ENCODE data around the gene MOGAT3. TPM values are rescaled to one million over a fixed set of nuclear protein-coding genes. Genes with fewer than 3 reads are reported as not detected.

MOGAT3 gene
- total RNA-seq, 4 donors from 2014 or later: 91.4 to 195 (median 123) TPM; not detected in 1

DNA sequence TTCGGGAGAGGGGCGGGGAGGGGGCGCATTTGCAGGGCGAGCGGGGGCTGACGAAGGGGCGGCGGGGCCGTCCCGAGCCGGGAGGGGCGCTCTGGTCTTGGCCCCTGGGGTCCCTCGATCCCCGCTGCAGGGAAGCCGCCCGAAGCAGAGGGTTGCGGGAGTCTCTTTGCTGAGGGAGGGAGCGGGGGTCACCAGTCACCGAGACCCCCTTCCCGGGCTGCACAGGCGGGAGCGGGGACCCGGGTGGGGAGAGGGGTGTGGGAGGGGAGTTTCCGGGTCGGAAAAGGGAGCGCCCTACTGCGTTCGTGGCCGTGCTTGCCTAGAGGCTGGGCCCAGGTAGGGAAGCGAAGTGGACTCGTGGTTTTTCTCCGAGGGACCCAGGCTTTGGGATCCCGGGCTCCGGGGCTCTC, 46.1 kb downstream of the MOGAT3 start:
- no peaks in the 10 kb centered on the region for H3K9me3 ChIP-seq
- no peak for DNase-seq
- H3K27me3 ChIP-seq: no peaks in the 10 kb centered on the region
- H3K4me3 ChIP-seq: peak overlapping the region; percentile 76 to 89 (median 84)
- peaks cover 0 to 12% (median 6%) of the 10 kb centered on the region in 4 donors for H3K4me1 ChIP-seq
- no peak for TF ChIP-seq POLR2A (IDR thresholded peaks at IDR 0.05)
- TF ChIP-seq, protein P1, sequence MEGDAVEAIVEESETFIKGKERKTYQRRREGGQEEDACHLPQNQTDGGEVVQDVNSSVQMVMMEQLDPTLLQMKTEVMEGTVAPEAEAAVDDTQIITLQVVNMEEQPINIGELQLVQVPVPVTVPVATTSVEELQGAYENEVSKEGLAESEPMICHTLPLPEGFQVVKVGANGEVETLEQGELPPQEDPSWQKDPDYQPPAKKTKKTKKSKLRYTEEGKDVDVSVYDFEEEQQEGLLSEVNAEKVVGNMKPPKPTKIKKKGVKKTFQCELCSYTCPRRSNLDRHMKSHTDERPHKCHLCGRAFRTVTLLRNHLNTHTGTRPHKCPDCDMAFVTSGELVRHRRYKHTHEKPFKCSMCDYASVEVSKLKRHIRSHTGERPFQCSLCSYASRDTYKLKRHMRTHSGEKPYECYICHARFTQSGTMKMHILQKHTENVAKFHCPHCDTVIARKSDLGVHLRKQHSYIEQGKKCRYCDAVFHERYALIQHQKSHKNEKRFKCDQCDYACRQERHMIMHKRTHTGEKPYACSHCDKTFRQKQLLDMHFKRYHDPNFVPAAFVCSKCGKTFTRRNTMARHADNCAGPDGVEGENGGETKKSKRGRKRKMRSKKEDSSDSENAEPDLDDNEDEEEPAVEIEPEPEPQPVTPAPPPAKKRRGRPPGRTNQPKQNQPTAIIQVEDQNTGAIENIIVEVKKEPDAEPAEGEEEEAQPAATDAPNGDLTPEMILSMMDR (IDR thresholded peaks at IDR 0.05): no peak
- peaks cover 0 to 21% (median 0%) of the 10 kb centered on the region in 3 donors for H3K36me3 ChIP-seq
- peak overlapping the region; percentile 55 to 74 (median 65) for H3K27ac ChIP-seq

DNA sequence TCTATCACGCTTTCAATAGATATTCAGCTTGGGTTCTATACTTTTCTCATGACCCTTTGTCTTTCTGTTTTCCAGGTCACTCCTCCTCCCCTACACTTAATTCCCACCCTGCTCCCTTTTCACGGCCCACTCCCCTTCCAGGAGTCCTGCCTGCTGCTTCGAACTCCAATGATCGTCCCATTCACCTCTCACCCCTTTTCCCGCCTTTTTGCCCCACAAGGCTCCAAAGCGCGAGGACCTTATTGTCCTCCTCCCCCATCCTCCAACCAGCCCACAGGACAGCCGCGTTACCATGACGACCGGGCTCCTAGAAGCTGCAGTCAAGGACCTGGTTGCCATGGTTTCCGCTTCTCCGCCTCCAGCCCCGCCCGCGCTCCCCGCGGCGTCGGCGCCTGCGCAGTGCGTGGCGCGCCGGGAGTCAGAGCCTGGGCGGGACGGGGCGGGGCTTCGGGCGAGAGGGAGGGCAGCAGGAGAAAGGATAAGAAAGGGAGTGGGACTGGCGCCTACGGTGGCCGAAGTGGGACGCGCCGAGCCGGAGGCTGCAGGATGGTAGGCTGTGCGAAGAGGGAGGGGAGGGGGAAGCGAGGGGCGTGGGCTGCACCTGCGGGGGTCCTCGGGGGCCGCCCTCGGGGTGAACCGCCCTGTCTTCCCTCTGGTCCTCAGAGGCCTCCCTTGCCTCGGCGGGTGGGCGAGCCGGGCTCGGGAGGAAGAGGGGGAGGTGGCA, 46.7 kb downstream of the MOGAT3 start, which contains the start of gene AP1S1:
TSS of gene AP1S1 (plus strand) at position 508 of the 724 bp plus-strand sequence. CDS start at position 547, 39 bp downstream.
- Histone ChIP-seq H3K36me3 (peaks cover 0 to 15% (median 0%) of the 10 kb centered on the region in 3 donors), H3K4me3 (peak within 1 kb of the TSS; percentile 76 to 89 (median 84)), H3K9me3 (no peaks in the 10 kb centered on the region), H3K27ac (peak within 1 kb of the TSS; percentile 55 to 74 (median 65)), H3K4me1 (peaks cover 0 to 12% (median 6%) of the 10 kb centered on the region in 4 donors), H3K27me3 (no peaks in the 10 kb centered on the region)
- TF ChIP-seq, protein P1 (IDR thresholded peaks at IDR 0.05): no peak
- peak in 1 of 2 donors; percentile 83 for TF ChIP-seq POLR2A (IDR thresholded peaks at IDR 0.05)
- peak; percentile 96 to 97 (median 97) for DNase-seq

DNA sequence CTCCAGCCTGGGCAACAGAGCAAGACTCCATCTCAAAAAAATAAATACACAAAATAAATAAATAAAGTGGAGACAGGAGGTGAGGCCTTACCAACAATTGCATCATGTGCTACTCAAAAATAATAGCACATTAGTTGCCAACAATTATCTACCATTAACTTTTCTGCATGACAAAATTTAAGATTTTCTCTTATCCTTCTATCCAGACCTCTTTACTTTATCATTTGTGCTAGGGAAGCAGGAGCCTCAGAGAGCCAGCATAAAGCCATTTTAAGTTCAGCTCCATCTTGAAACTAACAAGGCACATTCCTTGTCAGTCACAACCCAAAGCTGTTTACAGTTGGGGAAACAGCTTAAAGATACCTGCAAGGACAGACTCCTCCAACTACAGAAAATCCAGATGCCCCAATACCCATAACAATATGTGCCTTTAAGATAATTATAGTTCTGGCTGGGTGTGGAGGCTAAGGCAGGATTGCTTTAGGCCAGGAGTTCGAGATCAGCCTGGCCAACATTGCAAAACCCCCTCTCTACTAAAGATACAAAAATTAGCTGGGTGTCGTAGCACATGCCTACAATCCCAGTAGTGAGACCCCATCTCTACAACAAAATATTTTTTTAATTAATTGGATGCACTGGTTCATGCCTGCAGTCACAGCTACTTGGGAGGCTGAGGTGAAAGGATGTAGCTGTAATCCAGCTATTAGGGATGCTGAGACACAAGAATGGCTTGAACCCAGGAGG, 48.8 kb downstream of the MOGAT3 start:
- no peak for TF ChIP-seq POLR2A (IDR thresholded peaks at IDR 0.05)
- TF ChIP-seq, protein P1 (IDR thresholded peaks at IDR 0.05): no peak
- Histone ChIP-seq H3K27ac (no peak overlapping the region), H3K4me1 (peaks cover 0 to 12% (median 5%) of the 10 kb centered on the region in 4 donors), H3K9me3 (no peaks in the 10 kb centered on the region), H3K4me3 (no peak overlapping the region), H3K36me3 (no peaks in the 10 kb centered on the region), H3K27me3 (no peaks in the 10 kb centered on the region)
- DNase-seq: no peak

Small RNAs within 50 kb of the gene (small RNA-seq; reads per million reads assigned to genes)
- 0 reads per million in 2 donors for gene MIR4653

Other genes with a start within 250 kb of the MOGAT3 start
- 10 to 100 TPM in 2 of 4 donors, 1 to 10 TPM in 2; 4.8 to 31.8 (median 9.0) TPM for gene MUC12, start 231.5 kb downstream of the MOGAT3 start, total RNA-seq
- 1,000 to 10,000 TPM in 1 of 4 donors, 100 to 1,000 TPM in 2, 10 to 100 TPM in 1; 64.4 to 1,011 (median 801) TPM for gene MUC17, start 181.0 kb downstream of the MOGAT3 start, total RNA-seq
- gene TRIM56, start 115.6 kb downstream of the MOGAT3 start, total RNA-seq: 10 to 100 TPM; 19.4 to 43.7 (median 38.3) TPM
- gene SERPINE1, start 73.9 kb downstream of the MOGAT3 start, total RNA-seq: 1 to 10 TPM; 2.4 to 8.3 (median 3.3) TPM
- gene AP1S1, start 46.6 kb downstream of the MOGAT3 start, total RNA-seq: 100 to 1,000 TPM in 2 of 4 donors, 10 to 100 TPM in 2; 53.6 to 136 (median 95.7) TPM
- gene VGF, start 35.5 kb downstream of the MOGAT3 start, total RNA-seq: under 1 TPM in 1 of 4 donors, not detected in 3; 0.94 TPM
- 1 to 10 TPM in 1 of 4 donors, not detected in 3; 1.0 TPM for gene NAT16, start 20.7 kb downstream of the MOGAT3 start, total RNA-seq
- gene PLOD3, start 16.5 kb upstream of the MOGAT3 start, total RNA-seq: 100 to 1,000 TPM in 2 of 4 donors, 10 to 100 TPM in 2; 62.7 to 103 (median 83.7) TPM
- 100 to 1,000 TPM in 2 of 4 donors, 10 to 100 TPM in 2; 37.1 to 142 (median 110) TPM for gene ZNHIT1, start 17.1 kb upstream of the MOGAT3 start, total RNA-seq
- 100 to 1,000 TPM in 3 of 4 donors, 10 to 100 TPM in 1; 94.9 to 942 (median 697) TPM for gene CLDN15, start 36.8 kb upstream of the MOGAT3 start, total RNA-seq
- gene FIS1, start 44.0 kb upstream of the MOGAT3 start, total RNA-seq: 100 to 1,000 TPM; 143 to 289 (median 231) TPM
- gene IFT22, start 120.8 kb upstream of the MOGAT3 start, total RNA-seq: 1 to 10 TPM in 3 of 4 donors, under 1 TPM in 1; 0.85 to 4.6 (median 2.3) TPM
- not detected for gene COL26A1, start 161.8 kb upstream of the MOGAT3 start, total RNA-seq